HG03378 (cell line): ENCODE measurements around the gene UGT1A6.
"Not testable (repeated sequence)": the region's sequence is repeated elsewhere in the genome, so short reads cannot be mapped to it uniquely, and the experiment has no call there.

ENCODE experiments used
- ATAC-seq: cut with Tn5 transposase; IDR thresholded peaks from one replicate; pipeline ENCODE4 v1.9.1; 2021; ENCODE audit warnings: mild to moderate bottlenecking, moderate library complexity; ENCODE audit not compliant: unreplicated experiment

UGT1A6 gene

GRCh38 chr2:233714121-233714520 lies 21.4 kb downstream of the UGT1A6 start:
- no peak for ATAC-seq

- no peak for ATAC-seq
These were observed 25.9 kb downstream of the UGT1A6 start, which contains the start of gene UGT1A4 for GRCh38 chr2:233718552-233718951. TSS of gene UGT1A4 (plus strand) at chr2:233718736. CDS start at chr2:233718821, 85 bp downstream.

GRCh38 chr2:233728723-233729301 lies 36.1 kb downstream of the UGT1A6 start, which contains the start of gene UGT1A3:
TSS of gene UGT1A3 (plus strand) at chr2:233729042. CDS start at chr2:233729127, 85 bp downstream.
- no peak for ATAC-seq

GRCh38 chr2:233736868-233737653 lies 44.4 kb downstream of the UGT1A6 start:
- not testable (repeated sequence) for ATAC-seq

- ATAC-seq: no peak
These were observed 48.2 kb downstream of the UGT1A6 start for GRCh38 chr2:233740870-233741269.

- ATAC-seq: no peak
These were observed 51.0 kb downstream of the UGT1A6 start for GRCh38 chr2:233743464-233744259.

GRCh38 chr2:233745073-233745755 lies 52.5 kb downstream of the UGT1A6 start:
- no peak for ATAC-seq

- ATAC-seq: not testable (repeated sequence)
These were observed 53.1 kb downstream of the UGT1A6 start for GRCh38 chr2:233745838-233746237.

- ATAC-seq: no peak
These were observed 54.0 kb downstream of the UGT1A6 start for GRCh38 chr2:233746475-233747282.

GRCh38 chr2:233747283-233747544 lies 54.5 kb downstream of the UGT1A6 start:
- no peak for ATAC-seq

- not testable (repeated sequence) for ATAC-seq
These were observed 58.0 kb downstream of the UGT1A6 start for GRCh38 chr2:233750689-233751088.

- ATAC-seq: not testable (repeated sequence)
These were observed 58.7 kb downstream of the UGT1A6 start for GRCh38 chr2:233751212-233752009.

- no peak for ATAC-seq
These were observed 62.4 kb downstream of the UGT1A6 start for GRCh38 chr2:233754872-233755611.

GRCh38 chr2:233756429-233757081 lies 63.9 kb downstream of the UGT1A6 start:
- ATAC-seq: no peak

- no peak for ATAC-seq
These were observed 65.5 kb downstream of the UGT1A6 start for GRCh38 chr2:233758141-233758540.

GRCh38 chr2:233758849-233759248 lies 66.2 kb downstream of the UGT1A6 start:
- ATAC-seq: no peak

- ATAC-seq: no peak
These were observed 67.4 kb downstream of the UGT1A6 start, which contains the start of gene UGT1A1 for GRCh38 chr2:233760043-233760442. TSS of gene UGT1A1 (plus strand) at chr2:233760270. CDS start at chr2:233760288, 18 bp downstream.
